Loucy (cell line): Measurements from ENCODE around the gene SOBP.

Experiments
- CTCF ChIP-seq: fragments of 200-600 bp; sonication (generic); conservative IDR thresholded peaks from 2 replicates; pipeline ENCODE4 v1.5.1; 2014; ENCODE audit warnings: mild to moderate bottlenecking, antibody characterized with exemption, low read length
- EZH2phosphoT487 ChIP-seq: fragments of 200-600 bp; IDR thresholded peaks from 2 replicates; pipeline ENCODE4 v1.6.1; 2018; ENCODE audit warnings: antibody characterized with exemption, mild to moderate bottlenecking, moderate library complexity, borderline replicate concordance

GRCh38 chr6:107470364-107470763, 19.6 kb upstream of the SOBP start:
- TF ChIP-seq CTCF (no peak), EZH2phosphoT487 (no peak)
